ENCODE results near the gene LMNTD1. TPM values are rescaled to one million over a fixed set of nuclear protein-coding genes. Genes with fewer than 3 reads are reported as not detected.
A peak's percentile ranks its signal among the peaks of the same experiment; 100 is the strongest.
"Not testable (repeated sequence)": the region's sequence is repeated elsewhere in the genome, so short reads cannot be mapped to it uniquely, and the experiment has no call there.

LMNTD1 gene
- polyA plus RNA-seq, 1 donor from 2014 or later: not detected

DNA sequence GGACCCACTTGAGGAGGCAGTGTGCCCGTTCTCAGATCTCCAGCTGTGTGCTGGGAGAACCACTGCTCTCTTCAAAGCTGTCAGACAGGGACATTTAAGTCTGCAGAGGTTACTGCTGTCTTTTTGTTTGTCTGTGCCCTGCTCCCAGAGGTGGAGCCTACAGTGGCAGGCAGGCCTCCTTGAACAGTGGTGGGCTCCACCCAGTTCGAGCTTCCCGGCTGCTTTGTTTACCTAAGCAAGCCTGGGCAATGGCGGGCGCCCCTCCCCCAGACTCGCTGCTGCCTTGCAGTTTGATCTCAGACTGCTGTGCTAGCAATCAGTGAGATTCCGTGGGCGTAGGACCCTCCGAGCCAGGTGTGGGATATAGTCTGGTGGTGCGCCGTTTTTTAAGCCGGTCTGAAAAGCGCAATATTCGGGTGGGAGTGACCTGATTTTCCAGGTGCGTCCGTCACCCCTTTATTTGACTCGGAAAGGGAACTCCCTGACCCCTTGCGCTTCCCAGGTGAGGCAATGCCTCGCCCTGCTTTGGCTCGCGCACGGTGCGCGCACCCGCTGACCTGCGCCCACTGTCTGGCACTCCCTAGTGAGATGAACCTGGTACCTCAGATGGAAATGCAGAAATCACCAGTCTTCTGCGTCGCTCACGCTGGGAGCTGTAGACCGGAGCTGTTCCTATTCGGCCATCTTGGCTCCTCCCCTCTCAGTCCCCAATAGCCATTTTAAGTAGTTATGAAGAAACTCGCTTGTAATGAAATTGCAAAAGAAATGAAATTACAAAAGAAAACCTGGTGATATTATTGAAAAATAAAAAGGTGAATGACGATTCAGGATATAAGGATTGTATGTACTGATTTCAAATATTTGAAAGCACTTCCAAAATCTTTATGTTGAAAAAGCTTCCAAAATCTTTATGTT, 63.9 kb downstream of the LMNTD1 start:
- not testable (repeated sequence) for H3K27me3 Mint-ChIP-seq, H3K36me3 Mint-ChIP-seq, H3K4me3 Mint-ChIP-seq, H3K9me3 Mint-ChIP-seq, H3K4me1 Mint-ChIP-seq, H3K27ac Mint-ChIP-seq

DNA sequence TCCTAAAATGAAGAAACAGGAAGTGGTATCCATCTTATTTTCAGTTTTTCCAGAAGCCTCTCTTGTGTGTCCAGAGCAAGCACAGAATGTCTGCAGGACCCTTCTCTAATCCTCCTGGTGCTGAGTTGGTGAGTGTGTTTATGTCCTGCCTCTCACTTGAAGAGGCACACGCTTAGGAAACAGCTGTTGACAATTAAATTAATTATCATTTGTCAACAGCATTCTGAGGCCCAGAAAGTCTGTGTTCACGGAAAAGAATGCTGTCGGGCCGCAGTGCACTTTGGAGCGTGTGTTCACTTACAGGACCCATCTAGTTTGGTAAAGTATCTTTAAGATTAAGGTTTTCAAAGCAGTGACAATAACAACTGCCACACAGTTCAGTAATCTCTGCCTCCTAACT, 70.5 kb downstream of the LMNTD1 start:
- Mint-ChIP-seq H3K9me3 (no peaks in the 10 kb centered on the region), H3K4me3 (no peak overlapping the region), H3K4me1 (no peaks in the 10 kb centered on the region), H3K27ac (no peak overlapping the region), H3K36me3 (no peaks in the 10 kb centered on the region), H3K27me3 (peaks cover 3% of the 10 kb centered on the region)

DNA sequence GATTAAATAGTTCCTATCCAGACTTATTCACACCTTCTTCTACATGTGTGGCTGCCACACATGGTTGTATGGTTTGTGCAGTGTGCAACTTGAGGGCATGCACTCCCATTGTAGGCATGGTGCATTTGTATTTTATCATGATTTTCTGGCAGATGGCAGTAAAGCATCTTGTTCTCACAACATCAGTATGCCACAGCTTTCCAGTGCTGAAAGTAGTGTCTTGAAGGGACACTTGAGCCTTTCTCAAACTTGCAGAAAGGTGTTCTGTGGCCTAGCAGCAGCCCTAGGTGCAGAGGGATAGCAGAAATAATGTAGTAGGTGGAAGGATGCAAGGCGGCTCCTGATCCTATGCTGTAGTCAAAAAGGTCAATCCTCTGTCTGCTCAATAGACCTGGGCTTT, 72.9 kb downstream of the LMNTD1 start:
- no peak overlapping the region for H3K27ac Mint-ChIP-seq
- peaks cover 3% of the 10 kb centered on the region for H3K27me3 Mint-ChIP-seq
- H3K4me1 Mint-ChIP-seq: no peaks in the 10 kb centered on the region
- no peaks in the 10 kb centered on the region for H3K36me3 Mint-ChIP-seq
- H3K4me3 Mint-ChIP-seq: no peak overlapping the region
- H3K9me3 Mint-ChIP-seq: peaks cover 0 to 2% (median 0%) of the 10 kb centered on the region in 3 donors

DNA sequence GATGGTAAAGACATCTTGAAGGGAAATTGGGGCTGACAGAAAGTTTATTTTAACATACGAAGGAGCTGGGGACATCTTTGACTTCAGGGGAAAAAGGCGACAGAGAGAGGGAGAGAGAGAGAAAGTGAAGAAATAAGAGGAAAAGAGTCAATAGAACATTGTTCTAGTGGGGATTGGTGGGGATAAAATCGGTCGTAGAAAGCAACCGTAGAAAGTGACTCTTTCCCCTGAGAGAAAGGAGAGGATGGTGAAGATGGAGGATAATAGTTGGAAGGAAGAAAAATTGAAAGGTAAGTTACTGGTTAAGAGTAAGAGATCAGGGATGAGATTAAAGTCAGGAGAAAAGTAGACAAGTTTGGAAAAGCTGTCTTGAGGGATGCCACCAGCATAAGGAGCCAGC, 75.9 kb downstream of the LMNTD1 start:
- Mint-ChIP-seq H3K9me3 (peaks cover 0 to 2% (median 0%) of the 10 kb centered on the region in 3 donors), H3K4me3 (no peak overlapping the region), H3K36me3 (no peaks in the 10 kb centered on the region), H3K27me3 (peaks cover 3% of the 10 kb centered on the region), H3K27ac (no peak overlapping the region), H3K4me1 (no peaks in the 10 kb centered on the region)

DNA sequence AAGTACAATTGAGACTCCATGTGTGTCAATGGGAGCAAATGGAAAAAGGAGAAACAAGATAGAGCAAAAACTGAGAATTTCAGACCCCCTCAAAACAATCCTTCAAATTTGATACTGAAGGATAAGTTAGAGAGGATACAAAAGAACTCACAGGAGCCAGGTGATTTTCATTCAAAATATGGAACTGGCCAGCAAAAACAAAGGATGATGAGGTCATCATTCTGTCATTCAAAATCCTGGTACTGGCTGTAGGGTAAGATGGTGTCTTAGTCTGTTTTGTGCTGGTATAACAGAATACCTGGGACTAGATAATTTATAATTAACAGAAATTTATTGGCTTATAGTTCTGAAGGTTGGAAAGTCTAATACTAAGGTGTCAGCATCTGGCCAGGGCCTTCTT, 80.6 kb downstream of the LMNTD1 start:
- Mint-ChIP-seq H3K27me3 (no peaks in the 10 kb centered on the region), H3K4me1 (no peaks in the 10 kb centered on the region), H3K36me3 (no peaks in the 10 kb centered on the region), H3K4me3 (no peak overlapping the region), H3K9me3 (peaks cover 0 to 2% (median 0%) of the 10 kb centered on the region in 3 donors), H3K27ac (no peak overlapping the region)

DNA sequence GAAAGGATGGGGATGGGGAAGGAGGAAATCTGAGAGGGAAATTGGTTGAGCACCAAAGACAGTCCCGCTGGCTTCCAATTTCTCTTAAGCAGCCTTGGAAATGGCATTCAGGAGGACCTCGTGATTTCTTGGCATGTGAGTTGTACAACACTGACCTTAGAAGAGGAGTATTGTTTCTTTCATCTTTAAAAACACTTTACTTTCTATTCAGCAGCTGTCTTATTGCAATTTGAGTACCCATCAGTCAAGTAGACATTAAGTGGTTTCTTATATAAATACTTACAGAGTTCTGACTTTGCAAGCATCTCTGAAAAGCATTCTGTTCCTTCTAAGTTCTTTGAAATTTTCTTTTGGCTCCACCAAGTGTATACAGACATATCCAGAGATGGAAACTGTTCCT, 83.2 kb downstream of the LMNTD1 start:
- Mint-ChIP-seq H3K36me3 (no peaks in the 10 kb centered on the region), H3K4me1 (no peaks in the 10 kb centered on the region), H3K9me3 (no peaks in the 10 kb centered on the region), H3K27me3 (peaks cover 2% of the 10 kb centered on the region), H3K27ac (no peak overlapping the region), H3K4me3 (no peak overlapping the region)

DNA sequence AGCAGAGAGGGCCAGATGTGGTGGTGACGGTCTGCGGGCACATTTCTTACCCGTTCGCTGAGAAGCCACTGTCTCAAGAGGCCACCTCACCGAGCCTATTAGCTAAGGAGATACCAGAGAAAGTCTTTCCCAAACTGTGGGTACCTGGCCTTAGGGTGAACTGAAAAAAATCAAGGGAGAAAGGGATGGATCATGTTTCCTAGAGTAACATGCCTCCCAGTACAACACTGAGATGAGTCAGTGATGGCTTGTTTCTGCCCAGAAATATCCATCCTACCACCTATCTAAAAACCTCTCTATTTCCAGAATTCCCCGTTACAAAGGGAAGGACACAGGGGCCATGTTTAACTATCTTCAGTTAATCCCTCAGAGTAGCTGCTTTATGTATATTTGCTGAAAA, 83.7 kb downstream of the LMNTD1 start:
- H3K4me3 Mint-ChIP-seq: no peak overlapping the region
- no peak overlapping the region for H3K27ac Mint-ChIP-seq
- peaks cover 0 to 2% (median 1%) of the 10 kb centered on the region in 3 donors for H3K9me3 Mint-ChIP-seq
- peaks cover 2% of the 10 kb centered on the region for H3K27me3 Mint-ChIP-seq
- H3K36me3 Mint-ChIP-seq: no peaks in the 10 kb centered on the region
- no peaks in the 10 kb centered on the region for H3K4me1 Mint-ChIP-seq

DNA sequence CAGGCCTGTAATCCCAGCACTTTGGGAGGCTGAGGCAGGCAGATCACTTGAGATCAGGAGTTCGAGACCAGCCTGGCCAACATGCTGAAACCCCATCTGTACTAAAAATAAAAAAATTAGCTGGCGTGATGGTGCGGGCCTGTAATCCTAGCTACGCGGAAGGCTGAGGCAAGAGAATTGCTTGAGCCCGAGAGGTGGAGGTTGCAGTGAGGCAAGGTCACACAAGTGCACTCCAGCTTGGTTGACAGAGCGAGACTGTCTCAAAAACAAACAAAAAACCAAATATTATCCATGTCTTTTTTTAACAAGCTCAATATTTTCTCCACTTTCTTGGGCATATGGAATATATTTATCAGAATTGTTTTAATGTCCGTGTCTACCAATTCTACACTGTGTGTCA, 89.6 kb downstream of the LMNTD1 start:
- no peaks in the 10 kb centered on the region for H3K36me3 Mint-ChIP-seq
- no peak overlapping the region for H3K4me3 Mint-ChIP-seq
- peaks cover 10 to 14% (median 11%) of the 10 kb centered on the region in 3 donors for H3K4me1 Mint-ChIP-seq
- no peak overlapping the region for H3K27ac Mint-ChIP-seq
- peaks cover 2% of the 10 kb centered on the region for H3K27me3 Mint-ChIP-seq
- H3K9me3 Mint-ChIP-seq: peaks cover 0 to 3% (median 2%) of the 10 kb centered on the region in 3 donors

DNA sequence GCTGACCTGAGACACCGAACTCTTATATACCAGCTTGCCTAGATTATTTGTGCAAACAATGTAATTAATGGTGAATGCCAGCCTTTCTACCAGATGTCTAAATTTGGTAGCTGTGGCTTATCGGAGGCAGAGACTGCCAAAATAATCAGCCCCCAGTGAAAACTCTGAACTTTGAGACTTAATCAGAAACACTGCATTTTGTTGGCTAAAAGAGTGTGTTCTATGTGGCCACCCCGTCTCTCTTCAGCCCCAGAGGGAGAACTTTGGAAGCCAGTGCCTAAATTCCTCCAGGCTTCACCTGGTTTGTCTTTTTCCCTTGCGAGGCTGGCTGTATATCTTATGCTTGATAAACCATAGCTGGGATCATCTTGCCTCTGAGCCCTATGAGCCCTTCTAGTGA, 90.1 kb downstream of the LMNTD1 start:
- peaks cover 0 to 3% (median 2%) of the 10 kb centered on the region in 3 donors for H3K9me3 Mint-ChIP-seq
- no peak overlapping the region for H3K4me3 Mint-ChIP-seq
- H3K36me3 Mint-ChIP-seq: no peaks in the 10 kb centered on the region
- no peak overlapping the region for H3K27ac Mint-ChIP-seq
- H3K4me1 Mint-ChIP-seq: peaks cover 11 to 14% (median 12%) of the 10 kb centered on the region in 3 donors
- peaks cover 2% of the 10 kb centered on the region for H3K27me3 Mint-ChIP-seq

DNA sequence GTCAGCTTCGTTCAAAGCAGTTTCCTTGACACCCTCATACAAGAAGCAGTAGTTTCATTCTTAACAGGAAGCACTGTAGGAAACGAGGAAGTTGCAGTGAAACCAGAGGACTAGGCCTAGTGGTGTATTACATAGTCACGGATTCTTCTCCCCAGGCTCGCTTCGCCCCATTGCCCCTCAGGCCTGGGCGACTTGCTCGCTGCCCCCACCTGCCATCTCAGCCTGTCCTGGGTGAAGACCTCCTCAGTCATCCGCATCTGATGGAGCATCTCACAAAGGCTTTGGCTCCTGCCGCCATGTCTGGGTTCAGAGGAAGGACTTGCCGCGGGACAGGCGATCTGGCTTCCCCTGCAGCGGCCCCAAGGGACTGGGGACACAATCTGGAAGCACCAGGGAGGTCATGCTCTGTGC, 93.5 kb downstream of the LMNTD1 start:
- peaks cover 11 to 14% (median 12%) of the 10 kb centered on the region in 3 donors for H3K4me1 Mint-ChIP-seq
- no peaks in the 10 kb centered on the region for H3K36me3 Mint-ChIP-seq
- H3K27me3 Mint-ChIP-seq: no peaks in the 10 kb centered on the region
- H3K27ac Mint-ChIP-seq: peak overlapping the region; percentile 1 to 95 (median 84)
- H3K9me3 Mint-ChIP-seq: peaks cover 0 to 5% (median 3%) of the 10 kb centered on the region in 3 donors
- H3K4me3 Mint-ChIP-seq: peak overlapping the region in 3 of 4 donors; percentile 61 to 85 (median 85)

DNA sequence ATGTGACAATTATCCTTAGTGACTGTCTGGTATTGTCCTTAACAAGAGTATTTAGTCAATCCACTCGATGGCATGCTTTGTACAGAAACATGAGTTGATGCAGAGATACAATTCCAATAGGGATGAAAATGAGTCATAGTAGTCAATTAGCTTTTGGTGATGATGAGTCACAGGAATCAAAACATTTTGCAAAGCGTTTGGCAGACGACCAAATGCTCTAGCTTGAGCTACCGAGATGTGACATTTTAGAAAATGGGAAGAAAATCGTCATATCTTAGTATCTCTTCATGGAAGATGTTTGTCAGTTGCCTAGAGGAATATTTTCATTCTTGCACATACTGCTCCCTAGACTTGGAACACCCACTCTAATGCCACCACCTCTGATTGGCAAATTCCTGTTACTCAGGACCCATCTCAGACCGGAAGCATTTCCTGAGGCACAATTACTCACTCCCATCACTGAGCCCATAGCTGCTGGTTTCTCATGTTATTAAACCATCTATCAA, 95.0 kb downstream of the LMNTD1 start:
- Mint-ChIP-seq H3K36me3 (peaks cover 2% of the 10 kb centered on the region), H3K4me1 (peaks cover 11 to 14% (median 12%) of the 10 kb centered on the region in 3 donors), H3K27ac (no peak overlapping the region), H3K4me3 (no peak overlapping the region), H3K27me3 (peaks cover 1% of the 10 kb centered on the region), H3K9me3 (peaks cover 0 to 2% (median 0%) of the 10 kb centered on the region in 3 donors)

DNA sequence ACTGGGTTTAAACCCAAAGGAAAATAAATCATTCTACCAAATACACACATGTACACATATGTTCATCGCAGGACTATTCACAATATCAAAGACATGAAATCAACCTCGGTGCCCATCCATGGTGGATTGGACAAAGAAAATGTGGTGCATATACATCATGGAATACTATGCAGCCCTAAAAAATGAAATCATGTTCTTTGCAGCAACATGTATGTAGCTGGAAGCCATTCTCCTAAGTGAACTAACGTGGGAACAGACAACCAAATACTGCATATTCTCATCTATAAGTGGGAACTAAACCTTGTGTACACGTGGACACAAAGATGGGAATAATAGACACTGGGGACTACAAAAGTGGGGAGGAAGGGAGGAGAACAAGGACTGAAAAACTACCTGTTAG, 96.6 kb downstream of the LMNTD1 start:
- Mint-ChIP-seq H3K4me1 (peaks cover 11 to 14% (median 12%) of the 10 kb centered on the region in 3 donors), H3K4me3 (no peak overlapping the region), H3K9me3 (peaks cover 0 to 2% (median 0%) of the 10 kb centered on the region in 3 donors), H3K36me3 (peaks cover 2% of the 10 kb centered on the region), H3K27me3 (peaks cover 1% of the 10 kb centered on the region), H3K27ac (no peak overlapping the region)

DNA sequence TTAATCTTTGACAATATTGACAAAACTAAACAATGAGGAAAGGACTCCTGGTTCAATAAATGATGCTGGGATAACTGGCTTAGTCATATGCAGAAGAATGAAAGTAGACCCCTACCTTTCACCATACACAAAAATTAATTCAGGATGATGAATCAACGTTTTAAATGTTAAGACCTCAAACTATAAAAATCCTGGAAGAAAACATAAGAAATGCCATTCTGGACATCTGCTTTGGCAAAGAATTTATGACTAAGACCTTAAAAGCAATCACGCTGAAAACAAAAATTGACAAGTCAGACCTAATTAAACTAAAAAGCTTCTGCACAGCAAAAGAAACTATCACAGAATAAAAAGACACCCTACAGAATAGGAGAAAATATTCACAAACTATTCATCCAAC, 97.4 kb downstream of the LMNTD1 start:
- Mint-ChIP-seq H3K4me1 (peaks cover 10 to 12% (median 11%) of the 10 kb centered on the region in 3 donors), H3K4me3 (no peak overlapping the region)

DNA sequence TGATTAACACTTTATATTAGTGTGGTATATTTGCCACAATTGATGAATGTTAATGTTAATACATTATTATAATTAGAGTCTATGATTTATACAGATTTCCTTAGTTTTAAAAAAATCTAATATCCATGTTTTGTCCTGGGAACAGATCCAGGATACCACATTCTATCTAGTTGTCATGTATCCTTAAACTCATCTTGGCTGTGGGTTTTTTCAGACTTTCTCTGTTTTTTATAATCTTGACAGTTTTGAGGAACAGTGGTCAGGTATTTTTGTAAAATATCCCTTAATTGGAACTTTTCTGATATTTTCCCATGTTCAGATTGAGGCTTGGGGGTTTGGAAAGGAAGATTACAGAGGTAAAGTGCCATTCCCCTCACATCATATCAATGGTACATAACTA, 104.1 kb downstream of the LMNTD1 start:
- Mint-ChIP-seq H3K36me3 (peaks cover 2% of the 10 kb centered on the region), H3K4me3 (no peak overlapping the region), H3K4me1 (no peaks in the 10 kb centered on the region), H3K9me3 (peaks cover 0 to 2% (median 0%) of the 10 kb centered on the region in 3 donors), H3K27me3 (peaks cover 16% of the 10 kb centered on the region), H3K27ac (no peak overlapping the region)

More for the DNA sequence above, 97.4 kb downstream of the LMNTD1 start:
- Mint-ChIP-seq H3K27ac (no peak overlapping the region), H3K27me3 (peaks cover 4% of the 10 kb centered on the region), H3K36me3 (peaks cover 2% of the 10 kb centered on the region), H3K9me3 (peaks cover 0 to 2% (median 0%) of the 10 kb centered on the region in 3 donors)

DNA sequence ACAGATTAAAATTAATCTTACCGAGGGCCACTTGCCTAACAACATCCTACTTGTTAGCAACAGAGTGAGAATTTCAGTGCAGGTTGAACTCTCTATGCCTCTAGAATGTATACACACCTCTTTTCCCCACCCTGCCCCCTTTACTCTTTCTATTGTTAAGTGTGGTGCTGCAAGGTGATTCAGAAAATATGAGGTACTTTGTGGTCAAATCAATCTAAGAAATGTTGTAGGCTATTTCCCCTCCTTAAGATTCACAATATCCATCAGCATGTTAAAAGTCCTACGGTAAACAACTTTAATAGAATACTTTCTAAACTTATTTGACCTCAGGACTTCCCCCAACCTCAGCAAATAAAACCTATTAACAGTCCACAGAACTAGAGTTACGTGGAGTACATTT, 106.0 kb downstream of the LMNTD1 start:
- Mint-ChIP-seq H3K27ac (no peak overlapping the region), H3K27me3 (peaks cover 14% of the 10 kb centered on the region), H3K4me1 (no peaks in the 10 kb centered on the region), H3K9me3 (peaks cover 0 to 2% (median 0%) of the 10 kb centered on the region in 3 donors), H3K4me3 (no peak overlapping the region), H3K36me3 (peaks cover 2% of the 10 kb centered on the region)

Measured in IgD-negative memory B cell (primary cell).